Measurements from ENCODE around the gene GNL2.
"Not testable (repeated sequence)": the region's sequence is repeated elsewhere in the genome, so short reads cannot be mapped to it uniquely, and the experiment has no call there.

GNL2 gene

DNA sequence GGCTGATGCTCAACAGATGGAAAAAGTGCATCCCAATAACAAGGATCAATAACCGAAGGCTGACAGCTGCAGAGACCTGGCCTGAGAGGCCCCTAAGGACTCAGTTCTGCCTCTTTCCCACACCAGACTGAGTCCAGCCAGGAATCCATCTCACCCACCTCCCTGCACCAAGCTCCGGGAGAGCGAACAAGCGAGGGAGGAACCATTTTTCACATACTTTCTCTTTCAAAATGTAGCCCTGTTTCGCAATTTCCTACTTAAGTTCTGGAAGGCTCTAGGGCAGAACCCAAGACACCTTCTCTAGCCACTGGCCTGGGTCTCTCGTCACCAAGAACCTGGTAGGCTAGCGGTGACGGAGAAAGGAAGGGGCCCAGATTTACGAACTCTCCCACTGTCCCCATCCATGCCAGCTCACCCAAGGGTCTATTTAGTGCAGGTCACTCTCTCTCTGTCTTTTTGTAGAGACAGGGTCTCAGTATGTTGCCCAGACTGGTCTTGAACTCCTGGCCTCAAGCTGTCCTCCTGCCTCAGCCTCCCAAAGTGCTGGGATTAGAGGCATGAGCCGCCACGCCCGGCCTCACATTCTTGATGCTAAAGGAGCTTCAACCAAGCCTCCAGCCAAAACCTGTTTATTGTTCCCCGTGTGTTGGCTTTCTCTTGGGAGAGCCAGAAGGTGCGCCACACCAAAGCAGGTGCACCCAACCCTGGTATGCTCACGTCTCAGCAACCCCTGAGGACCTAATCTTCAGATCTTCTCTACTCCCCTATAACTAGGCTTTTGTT lies 10.9 kb upstream of the GNL2 start:
- DNase-seq, result no peak

DNA sequence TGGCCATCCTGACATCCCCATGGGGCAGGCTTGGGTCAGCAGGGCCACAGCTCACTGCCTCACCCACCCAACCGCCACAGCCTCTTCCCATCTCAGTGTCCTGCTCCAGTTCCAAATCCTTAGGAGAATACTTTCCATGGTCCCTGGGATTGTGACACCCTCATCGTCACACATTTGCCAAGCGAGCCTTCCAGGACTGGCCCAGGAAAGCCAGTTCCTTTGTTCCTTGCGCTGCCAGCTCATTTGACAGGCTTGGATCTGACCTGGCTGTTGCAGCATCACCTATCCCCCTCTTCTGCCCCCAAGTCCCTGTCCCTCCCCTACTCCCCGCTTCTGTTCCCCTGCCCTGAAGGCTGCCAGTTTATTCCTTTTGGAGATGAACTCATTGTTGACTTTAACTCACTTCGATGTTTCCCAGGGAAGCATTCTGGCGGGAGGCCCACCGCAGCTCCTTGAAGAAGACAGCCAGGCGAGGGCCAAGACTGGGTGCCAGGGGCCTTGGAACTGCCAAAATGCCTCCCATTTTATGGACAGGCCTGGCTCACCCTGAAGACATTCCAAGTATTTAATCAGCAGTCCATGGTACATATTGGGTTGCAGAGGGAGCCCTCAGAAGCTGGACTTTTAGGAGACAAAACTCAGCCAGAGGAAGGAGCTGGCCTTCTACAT lies 10.2 kb upstream of the GNL2 start:
- DNase-seq, result no peak

DNA sequence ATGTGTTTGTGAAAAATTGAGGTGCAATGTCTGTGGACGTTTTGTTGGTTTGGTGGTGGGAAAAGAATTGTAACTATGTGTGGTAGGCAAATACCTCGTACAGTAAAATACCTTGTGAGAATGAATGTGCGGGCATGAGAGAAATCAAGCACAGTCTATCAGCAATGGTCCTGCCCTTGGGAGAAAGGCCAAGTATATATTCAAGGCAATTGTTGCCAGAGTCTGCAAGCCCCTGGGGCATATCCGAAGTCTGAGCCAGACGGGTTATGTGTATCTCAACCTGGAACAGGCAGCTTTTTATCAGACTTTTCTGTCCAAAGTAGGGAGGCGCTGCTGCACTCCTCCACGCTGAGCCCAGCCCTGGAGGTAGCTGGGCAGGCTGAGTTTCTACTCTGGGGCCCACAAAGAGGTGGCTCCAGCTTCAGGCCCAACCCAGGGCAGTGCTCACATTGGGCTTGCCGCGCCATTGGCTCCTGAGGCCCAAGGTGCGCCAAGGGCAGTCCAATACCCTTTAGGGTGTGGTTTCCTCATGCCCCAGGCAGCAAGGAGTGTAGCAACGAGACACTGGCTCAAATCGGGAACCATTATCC lies 9.4 kb upstream of the GNL2 start:
- no peak for DNase-seq

DNA sequence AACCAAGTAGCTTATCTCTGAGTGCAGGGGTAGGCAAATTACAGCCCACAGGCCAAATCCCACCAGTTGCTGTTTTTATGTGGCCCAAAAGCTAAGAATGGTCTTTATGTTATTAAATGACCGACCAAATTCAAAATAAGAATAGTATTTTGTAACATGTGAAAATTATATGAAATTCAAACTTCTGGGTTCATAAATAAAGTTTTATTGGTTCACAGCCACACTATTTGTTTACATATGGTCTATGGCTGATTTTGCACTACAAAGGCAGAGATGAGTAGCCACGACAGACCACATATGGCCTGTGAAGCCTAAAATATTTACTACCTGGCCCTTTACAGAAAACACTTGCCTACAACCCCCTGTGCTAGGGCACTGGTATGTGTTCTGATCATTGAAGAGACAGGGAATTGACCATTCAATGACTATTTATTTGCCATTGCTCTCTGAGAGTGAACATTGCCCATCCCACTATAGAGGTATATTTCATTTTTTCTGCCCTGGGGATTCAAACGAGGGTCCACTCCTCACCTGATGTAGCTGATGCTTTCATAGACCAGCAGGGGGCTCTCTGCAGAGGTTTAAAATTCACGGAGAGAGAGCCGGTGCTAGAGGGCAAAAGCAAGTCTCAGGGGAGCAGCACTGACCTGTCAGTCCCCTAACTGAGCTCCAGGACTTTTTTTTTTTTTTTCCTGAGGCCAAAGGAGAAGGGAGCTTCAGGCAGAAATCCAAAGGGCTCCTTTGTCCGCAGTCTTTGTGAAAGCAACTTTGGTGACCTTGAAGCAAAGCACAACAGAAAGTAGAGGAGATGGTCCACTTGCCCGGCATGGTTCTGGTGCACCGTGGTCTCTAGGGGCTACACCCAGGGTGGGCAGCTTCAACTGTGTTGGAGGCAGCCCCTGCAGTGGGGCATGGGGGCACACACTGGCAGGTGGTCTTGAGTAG lies 7.3 kb upstream of the GNL2 start:
- peak; percentile 27 for DNase-seq

DNA sequence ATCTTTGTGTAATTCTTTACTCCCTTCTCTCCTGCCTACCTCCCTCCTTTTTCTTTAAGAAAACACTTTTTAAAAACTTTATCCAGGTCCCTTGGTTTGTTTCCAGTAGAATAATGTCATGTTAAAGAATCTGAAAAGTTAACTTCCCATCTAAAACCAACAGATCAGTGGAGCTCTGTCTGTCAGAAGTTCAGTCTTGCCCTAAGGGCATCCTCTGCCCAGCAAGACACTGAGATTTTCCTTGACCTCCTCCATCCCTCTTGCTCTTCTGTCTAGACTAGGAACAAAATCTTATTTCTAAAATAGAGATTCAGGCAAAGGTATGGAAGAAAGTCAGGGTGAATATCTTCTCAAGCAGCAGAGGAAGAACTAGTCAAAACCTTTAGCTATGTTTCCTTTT lies 5.7 kb upstream of the GNL2 start:
- no peak for DNase-seq

DNA sequence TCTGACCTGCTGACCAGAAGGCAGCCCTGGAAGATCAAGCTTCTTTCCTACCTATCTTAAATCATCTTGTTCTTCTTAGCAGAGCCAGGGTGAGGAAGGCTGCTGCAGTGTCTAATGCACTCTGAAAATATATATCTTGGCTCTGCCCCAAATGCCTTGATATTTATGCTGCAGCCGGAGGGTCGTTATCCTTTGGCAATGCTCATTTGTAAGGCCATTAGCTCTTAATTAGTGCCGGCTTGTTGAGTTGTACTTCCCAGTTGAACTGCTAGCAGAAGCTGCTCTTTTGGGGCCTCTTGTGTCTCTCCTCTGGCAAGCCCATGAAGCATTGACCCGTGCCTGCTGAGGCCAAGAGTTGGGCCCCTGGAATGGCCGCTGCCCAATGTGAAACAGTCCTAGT lies 4.2 kb upstream of the GNL2 start:
- DNase-seq, result no peak

DNA sequence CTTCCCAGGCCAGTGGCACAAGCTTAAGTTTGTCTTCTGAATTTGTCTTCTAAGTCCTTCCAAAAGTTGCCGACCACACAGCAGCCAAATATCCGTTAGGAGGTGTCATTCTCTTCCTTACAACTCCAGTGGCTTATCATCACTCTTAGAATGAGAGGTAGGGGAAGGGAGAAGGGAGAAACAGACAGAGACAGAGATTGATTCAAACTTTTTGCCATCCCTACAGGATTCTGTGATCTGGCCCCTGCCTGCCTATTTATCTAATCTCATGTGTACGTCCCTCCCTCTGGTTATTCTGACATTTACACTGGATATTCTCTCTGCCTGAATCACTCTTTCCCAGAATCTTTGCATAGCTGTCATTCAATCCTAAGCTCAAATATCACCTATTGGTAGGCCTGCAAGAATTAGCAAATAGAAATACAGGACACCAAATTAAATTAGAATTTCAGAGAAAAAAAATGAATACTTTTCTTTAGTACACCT lies 488 bp upstream of the GNL2 start:
- DNase-seq, result no peak

DNA sequence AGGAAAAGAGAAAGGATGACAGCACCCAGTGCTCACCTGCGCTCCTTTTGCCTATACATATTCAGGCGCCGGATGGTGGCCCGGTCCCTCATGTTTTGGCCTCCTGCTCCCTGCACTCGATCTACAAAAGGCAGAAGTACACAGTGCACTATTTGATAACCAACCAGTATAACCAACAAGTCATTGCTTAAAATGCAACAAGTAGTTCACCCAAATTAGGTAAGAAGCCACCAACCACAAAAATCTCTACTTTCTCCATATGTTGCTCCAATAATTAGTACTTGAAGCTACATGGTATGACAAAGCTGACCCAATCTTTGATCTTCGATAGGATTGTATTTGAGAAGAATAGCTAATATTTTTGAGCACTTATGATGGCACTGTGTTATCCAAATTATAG lies 2.0 kb downstream of the GNL2 start:
- DNase-seq, result no peak

DNA sequence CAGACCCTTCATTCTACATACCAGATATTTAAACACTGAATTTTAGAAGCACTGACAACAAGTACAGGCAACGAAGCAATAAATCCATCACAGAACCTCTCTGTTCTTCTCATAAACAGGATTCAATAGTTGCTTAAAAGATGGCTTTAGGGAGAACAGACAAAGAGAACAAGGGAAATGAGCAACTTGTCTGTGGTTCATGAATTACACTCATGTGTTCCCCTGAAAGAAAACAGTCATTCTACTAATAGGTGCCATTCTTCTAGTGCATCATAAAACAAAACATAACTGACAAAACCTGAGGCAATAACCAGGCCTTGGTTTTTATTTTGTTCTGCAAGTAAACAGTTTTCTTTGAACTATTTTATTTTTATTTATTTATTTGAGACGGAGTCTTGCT lies 6.8 kb downstream of the GNL2 start:
- no peak for DNase-seq

DNA sequence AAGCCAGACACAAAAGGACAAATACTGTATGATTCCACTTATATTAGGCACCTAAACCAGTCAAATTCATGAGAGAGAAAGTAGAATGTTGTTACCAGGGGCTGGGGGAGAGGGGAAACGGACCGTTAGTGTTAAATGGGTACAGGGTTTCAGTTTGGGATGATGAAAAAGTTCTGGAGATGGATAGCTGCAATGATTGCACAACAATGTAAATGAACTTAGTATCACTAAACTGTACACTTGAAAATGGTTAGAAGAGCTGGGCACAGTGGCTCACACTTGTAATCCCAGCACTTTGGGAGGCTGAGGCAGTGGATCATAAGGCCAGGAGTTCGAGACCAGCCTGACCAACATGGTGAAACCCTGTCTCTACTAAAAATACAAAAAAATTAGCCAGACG lies 11.2 kb downstream of the GNL2 start:
- not testable (repeated sequence) for DNase-seq

DNA sequence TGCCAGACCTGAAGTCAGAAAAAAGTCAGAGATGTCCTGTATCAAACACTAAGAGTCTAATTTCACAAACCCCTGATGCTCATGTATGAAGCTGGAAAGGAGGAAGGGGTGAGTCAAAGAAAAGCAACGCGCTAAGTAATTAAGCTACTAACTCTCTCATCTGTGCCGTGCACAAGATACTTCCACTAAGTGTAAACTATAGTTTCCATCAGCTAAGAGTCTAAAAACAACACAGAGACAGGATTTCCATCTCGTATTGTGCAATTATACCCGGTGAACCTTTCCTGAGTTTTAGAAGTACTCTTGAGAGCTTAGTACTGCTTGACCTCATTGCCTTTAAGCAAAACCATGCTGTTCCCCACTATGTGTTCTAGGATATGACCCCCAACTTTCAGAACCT lies 20.0 kb downstream of the GNL2 start:
- no peak for DNase-seq

DNA sequence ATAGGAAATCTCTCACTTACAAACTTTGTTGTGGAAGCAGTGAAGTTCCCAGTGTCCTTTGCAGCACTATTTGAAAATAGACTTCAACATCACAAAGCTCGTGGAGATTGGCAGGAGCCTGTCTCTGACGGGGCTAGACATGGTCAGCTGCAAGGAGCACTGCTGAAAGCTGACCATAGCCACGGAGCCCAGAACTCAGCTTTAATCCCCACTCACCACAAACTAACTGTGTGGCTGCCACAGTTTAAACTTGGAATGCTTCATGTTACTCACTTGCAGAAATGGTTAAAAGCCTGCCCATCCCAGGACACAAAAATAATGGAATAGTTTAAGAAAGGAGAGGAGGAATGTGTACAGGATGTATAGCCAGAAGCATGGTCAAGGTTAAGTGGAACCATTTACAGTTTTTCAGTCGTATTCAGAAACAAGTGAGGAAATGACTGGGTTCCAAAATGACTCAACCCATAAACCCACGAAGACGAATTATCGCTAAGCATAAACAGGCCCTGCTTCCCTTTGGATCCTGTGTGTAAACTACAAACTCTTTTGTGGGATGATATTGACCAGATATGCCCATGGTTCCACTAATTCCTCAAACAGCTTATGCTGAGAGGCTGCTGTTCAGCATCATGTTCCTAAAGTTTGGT lies 20.8 kb downstream of the GNL2 start:
- DNase-seq, result no peak

DNA sequence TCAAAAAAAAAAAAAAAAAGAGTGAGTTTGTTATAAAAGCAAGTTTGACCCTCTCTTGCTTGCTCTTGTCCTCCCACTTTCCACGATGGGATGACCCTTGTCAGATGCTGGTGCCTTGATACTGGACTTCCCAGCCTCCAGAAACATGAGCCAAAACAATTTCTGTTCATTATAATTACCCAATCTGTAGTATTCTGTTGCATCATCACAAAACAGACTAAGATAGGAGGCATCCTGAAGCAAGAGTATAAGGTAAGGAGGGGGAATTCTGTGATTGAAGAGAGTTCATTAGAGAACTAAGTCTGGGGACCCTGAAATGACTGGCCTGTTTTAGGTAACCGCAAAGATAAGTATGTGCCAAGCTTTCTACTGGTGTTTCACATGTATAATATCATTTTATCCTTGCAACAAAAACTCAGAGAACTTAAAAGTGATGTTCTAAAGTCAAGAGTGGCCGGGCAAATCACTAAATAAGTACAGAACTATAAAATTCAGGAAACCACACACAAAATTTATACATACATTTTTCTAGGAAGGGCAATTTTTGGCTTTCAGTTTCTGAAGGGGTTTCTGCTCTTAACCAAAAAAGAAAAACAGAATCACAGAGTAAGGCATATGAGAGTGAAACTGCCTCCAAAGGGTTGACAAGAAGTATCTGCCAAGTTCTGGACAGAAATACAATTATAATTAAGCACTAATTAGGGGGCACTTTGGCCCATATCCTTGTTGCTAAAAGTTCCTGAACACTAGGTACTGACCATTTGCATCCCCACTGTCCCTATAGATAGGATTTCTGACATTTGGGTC lies 25.0 kb downstream of the GNL2 start:
- DNase-seq, result no peak

DNA sequence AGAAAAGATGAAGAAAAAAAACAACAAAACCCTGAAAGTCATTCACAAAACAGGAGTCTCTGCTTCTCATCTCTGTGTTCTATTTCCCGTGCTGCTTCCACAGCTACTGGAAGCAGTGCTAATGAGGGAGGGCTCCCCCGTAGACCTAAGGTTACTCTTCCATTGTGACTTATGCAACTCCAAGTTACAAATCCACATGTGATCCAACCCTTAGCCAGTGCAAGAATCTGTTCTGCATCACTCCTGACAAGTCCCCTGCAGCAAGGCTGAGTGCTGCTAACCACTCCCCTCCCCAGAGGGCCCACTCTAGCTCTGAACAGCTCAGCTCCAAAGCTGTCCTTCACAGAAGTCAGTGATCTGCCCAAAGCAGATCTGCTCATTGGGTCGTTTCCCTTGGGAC lies 28.7 kb downstream of the GNL2 start:
- no peak for DNase-seq

DNA sequence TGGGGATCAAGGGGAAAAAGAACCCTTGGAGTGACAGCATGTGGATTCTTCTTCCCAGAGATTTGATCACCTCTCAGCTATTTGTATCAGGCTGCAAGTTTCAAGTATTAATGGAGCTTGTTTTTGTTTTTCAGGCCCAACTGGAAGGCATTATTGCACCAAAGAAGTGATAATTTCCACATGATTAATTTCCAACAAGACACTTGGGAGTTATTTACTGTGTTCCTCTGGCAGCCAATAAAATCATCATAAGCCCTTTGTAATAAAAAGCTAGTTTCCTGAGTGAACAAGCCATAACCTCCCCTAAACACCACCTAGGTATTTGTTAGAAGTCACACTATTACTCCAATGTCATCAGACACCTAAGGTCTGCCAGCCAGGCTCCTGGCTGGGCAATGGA lies 30.8 kb downstream of the GNL2 start:
- no peak for DNase-seq

DNA sequence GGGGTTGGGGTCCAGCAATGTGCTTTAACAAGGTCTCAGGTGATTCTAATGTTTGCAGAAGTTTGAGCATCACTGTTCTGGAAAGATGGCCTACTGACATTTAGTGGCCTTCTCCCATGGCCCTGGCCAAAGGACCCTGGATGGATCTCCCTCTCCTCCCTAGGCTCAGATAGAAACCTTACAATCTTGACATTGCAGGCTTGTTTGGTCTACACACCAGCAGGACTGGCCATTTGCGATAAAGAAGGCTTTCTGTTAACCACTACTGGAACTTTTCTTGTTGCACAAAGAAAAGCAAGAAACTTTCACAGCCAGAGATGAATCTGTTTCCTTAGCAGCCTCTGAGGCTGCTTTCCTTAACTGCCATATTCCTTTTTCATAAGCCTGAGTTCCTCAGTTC lies 32.8 kb downstream of the GNL2 start:
- no peak for DNase-seq

DNA sequence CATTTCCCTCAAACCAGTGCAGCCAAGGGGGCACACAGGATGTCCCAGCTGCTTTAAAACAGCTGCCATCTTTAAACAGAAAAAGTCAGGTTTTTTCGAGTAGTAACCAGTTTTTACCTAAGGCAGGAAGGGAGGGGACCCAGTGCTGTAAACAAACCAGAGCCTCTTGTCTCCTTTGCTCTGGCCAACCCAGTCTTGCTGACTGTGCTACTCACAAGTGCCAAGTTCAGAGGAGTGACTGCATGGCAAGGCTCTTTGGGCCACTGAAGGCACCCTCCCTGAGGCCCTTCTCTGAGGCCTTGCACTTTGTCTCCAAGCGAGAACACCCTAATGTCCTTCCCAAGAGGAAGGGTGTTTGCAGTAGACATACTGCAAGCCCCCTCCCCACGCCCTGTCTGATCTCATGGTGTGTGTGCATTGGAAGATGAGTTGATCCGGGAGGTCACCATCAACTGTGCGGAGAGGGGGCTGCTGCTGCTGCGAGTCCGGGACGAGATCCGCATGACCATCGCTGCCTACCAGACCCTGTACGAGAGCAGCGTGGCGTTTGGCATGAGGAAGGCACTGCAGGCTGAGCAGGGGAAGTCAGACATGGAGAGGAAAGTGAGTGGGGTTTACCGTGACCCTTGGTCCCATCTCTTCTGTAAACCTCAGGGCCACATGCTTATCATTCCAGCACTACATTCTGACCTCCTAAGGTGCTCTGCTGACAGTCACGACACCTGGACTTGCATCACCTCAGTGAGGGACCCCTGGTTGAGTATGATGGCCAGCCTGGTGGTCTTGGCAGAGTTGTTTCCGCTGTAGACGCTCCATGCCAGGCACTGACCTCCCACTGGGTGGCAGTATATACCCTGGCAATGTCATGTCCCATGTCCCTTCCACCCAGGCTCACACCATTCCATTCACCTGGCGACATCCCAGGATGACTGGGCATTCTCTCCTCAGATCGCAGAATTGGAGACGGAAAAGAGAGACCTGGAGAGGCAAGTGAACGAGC lies 34.3 kb downstream of the GNL2 start:
- DNase-seq, result peak; percentile 32

DNA sequence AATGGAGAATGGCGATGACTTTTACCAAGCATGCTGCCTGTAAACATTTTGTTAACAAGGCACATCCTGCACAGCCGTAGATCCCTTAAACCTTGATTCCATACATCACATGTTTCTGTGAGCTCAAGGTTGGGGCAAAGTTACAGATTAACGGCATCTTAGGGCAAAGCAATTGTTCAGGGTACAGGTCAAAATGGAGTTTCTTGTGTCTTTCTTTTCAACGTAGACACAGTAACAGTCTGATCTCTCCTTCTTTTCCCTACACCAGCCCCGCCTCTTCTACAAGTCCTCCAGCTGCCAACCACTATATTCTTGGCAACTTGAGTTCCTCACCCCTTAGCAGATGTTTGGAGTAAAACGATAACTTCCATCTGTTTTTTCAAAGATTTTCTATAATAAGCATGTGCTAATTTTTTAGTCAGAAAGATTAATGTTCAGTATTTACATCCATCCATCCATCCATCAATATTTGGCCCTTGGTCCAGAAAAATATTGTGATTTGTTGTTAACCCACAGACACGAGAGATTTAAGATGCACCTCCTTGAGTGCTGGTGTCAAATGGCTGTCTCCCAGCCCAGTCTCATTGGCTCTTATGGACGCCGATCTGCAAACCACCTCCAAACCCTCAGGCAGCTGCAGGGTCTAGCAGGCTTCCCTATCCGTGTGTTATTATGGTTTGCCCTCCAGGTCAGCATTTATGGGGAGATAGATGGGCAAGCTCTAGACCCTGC lies 35.2 kb downstream of the GNL2 start:
- no peak for DNase-seq

DNA sequence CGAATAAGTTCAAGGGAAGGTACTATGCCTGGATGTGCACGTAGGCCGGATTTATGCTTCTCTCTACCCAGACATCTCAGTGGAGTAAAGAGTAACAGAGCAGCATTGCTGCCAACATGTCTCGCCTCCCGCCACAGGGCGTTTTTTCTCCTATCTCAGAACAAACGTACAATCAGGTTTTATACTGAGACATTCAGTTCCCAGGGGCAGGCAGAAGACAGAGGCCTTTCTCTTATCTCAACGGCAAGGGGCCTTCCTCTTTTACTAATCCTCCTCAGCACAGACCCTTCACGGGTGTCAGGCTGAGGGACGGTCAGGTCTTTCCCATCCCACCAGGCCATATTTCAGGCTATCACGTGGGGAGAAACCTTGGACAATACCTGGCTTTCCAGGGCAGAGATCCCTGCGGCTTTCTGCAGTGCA lies 35.8 kb downstream of the GNL2 start:
- DNase-seq, result not testable (repeated sequence)

DNA sequence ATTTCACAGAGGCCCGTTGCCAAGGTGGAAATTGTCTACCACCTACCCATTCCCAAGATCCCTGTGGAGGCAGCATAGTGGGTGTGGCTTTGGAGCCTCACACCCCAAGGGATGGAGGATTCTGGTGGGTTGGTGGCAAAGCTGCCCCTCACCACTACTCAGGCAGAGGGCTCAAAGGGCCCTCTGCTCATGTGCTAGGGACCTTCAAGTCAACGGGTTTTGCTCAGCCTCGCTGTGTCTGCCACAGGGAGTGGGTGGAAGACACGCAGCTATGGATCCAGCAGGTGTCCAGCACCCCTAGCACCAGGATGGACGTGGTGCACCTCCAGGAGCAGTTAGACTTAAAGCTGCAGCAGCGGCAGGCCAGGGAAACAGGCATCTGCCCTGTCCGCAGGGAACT lies 36.7 kb downstream of the GNL2 start:
- DNase-seq, result no peak

All from activated T-cell treated with anti-CD3 and anti-CD28 coated beads, Interleukin-2, amount 50 U/mL, for 1 hour (primary cell).